Hepatocyte (in vitro differentiated cells): Measurements from ENCODE around the gene ABHD5. TPM values are rescaled to one million over a fixed set of nuclear protein-coding genes. Genes with fewer than 3 reads are reported as not detected.

ENCODE experiments used
- DNase-seq: peaks from one replicate; pipeline ENCODE4 v3.0.0-alpha.2; 2016; ENCODE audit warnings: low spot score
- H2AFZ ChIP-seq: fragments of 200-600 bp; sonication (generic); 2 replicates; pipeline ENCODE4 v1.6.0; 2016; ENCODE audit warnings: antibody characterized with exemption, mild to moderate bottlenecking
- H3K27ac ChIP-seq: fragments of 200-600 bp; sonication (generic); 2 replicates; pipeline ENCODE4 v1.5.1; 2016; ENCODE audit warnings: mild to moderate bottlenecking
- H3K27me3 ChIP-seq: fragments of 200-600 bp; sonication (generic); 2 replicates; pipeline ENCODE4 v1.6.1; 2016
- H3K36me3 ChIP-seq: fragments of 200-600 bp; sonication (generic); replicated peaks from 2 replicates; pipeline ENCODE4 v1.5.1; 2016; ENCODE audit warnings: low read depth; ENCODE audit not compliant: insufficient read depth
- H3K4me1 ChIP-seq: fragments of 200-600 bp; sonication (generic); 2 replicates; pipeline ENCODE4 v1.5.1; 2016; ENCODE audit warnings: mild to moderate bottlenecking, moderate library complexity; ENCODE audit not compliant: insufficient read depth
- H3K4me2 ChIP-seq: fragments of 200-600 bp; sonication (generic); 2 replicates; pipeline ENCODE4 v1.6.0; 2016
- H3K4me3 ChIP-seq: fragments of 200-600 bp; sonication (generic); 2 replicates; pipeline ENCODE4 v1.5.1; 2016; ENCODE audit warnings: mild to moderate bottlenecking
- H3K79me2 ChIP-seq: fragments of 200-600 bp; sonication (generic); 2 replicates; pipeline ENCODE4 v1.6.0; 2017; ENCODE audit warnings: mild to moderate bottlenecking
- H3K9me2 ChIP-seq: fragments of 200-600 bp; sonication (generic); replicated peaks from 2 replicates; pipeline ENCODE4 v1.6.0; 2017; ENCODE audit warnings: mild to moderate bottlenecking; ENCODE audit not compliant: insufficient read depth
- H3K9me3 ChIP-seq: fragments of 200-600 bp; sonication (generic); 2 replicates; pipeline ENCODE4 v1.5.1; 2016; ENCODE audit warnings: low read depth, mild to moderate bottlenecking
- H4K20me1 ChIP-seq: fragments of 200-600 bp; sonication (generic); 2 replicates; pipeline ENCODE4 v1.6.0; 2016; ENCODE audit warnings: mild to moderate bottlenecking; ENCODE audit not compliant: insufficient read depth, poor library complexity, severe bottlenecking
- EZH2 ChIP-seq: fragments of 200-600 bp; sonication (generic); IDR thresholded peaks from 2 replicates; pipeline ENCODE4 v1.6.1; 2016; ENCODE audit warnings: antibody characterized with exemption, mild to moderate bottlenecking, borderline replicate concordance
- EZH2phosphoT487 ChIP-seq: fragments of 200-600 bp; sonication (generic); IDR thresholded peaks from one replicate; pipeline ENCODE4 v1.6.1; 2018; ENCODE audit warnings: antibody characterized with exemption, mild to moderate bottlenecking, low read depth, moderate library complexity; ENCODE audit not compliant: unreplicated experiment, severe bottlenecking
- WGBS: methylation state at CpG from one replicate; pipeline ENCODE4 v1.1.6; 2016; ENCODE audit warnings: low lambda C conversion rate; ENCODE audit errors: missing lambda C conversion rate; 5-methylcytosine and 5-hydroxymethylcytosine counted together
- polyA plus RNA-seq: library from polyadenylated mRNA; unstranded; fragments of >200 nt; fragmentation: Nextera tagmentation; extraction: Ambion mirVana; gene quantifications from 2 replicates; pipeline ENCODE4 v1.2.1, GENCODE V29; 2016
- total RNA-seq: library from RNA; depleted of rRNA; stranded (reverse); fragments of >200 nt; gene quantifications from 2 replicates; pipeline ENCODE4 v1.2.3, GENCODE V29; 2014
- TF ChIP-seq, protein P1 (sequence below): fragments of 200-600 bp; sonication (generic); IDR thresholded peaks from 2 replicates; pipeline ENCODE4 v1.5.1; 2016; ENCODE audit warnings: antibody characterized with exemption, mild to moderate bottlenecking; ENCODE audit not compliant: poor library complexity

The ABHD5 gene
- total and polyA plus RNA-seq, 2 experiments from 2014 or later = 14.3 to 29.9 TPM

DNA sequence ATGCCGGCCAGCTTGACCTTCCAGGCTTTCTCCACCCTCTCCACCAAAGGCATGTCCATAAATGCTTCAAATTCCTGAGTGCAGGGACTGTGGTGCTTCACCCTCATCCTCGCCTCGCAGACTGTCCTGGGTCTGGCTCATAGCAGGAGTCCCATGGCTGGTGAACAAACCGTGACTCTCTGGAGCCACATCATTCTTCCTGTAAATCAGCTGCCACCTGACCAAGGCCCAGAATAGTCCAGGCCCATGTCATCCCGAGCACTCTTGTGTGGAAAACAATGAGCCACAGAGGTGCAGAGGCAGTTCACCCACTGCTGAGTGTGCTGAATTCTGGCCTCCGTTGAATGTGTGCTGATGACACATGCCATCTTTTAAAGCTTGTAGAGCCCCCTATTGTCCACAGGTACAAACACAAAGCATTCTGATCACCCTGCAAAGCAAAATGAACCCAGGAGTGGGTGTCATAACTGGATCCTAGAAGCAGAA is 68.6 kb downstream of the ABHD5 start:
- TF ChIP-seq, protein P1, sequence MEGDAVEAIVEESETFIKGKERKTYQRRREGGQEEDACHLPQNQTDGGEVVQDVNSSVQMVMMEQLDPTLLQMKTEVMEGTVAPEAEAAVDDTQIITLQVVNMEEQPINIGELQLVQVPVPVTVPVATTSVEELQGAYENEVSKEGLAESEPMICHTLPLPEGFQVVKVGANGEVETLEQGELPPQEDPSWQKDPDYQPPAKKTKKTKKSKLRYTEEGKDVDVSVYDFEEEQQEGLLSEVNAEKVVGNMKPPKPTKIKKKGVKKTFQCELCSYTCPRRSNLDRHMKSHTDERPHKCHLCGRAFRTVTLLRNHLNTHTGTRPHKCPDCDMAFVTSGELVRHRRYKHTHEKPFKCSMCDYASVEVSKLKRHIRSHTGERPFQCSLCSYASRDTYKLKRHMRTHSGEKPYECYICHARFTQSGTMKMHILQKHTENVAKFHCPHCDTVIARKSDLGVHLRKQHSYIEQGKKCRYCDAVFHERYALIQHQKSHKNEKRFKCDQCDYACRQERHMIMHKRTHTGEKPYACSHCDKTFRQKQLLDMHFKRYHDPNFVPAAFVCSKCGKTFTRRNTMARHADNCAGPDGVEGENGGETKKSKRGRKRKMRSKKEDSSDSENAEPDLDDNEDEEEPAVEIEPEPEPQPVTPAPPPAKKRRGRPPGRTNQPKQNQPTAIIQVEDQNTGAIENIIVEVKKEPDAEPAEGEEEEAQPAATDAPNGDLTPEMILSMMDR = peak; percentile 28
- TF ChIP-seq EZH2 (no peak), EZH2phosphoT487 (no peak)
- Histone ChIP-seq H3K9me2 (no peaks in the 10 kb centered on the region), H3K4me1 (peaks cover 26% of the 10 kb centered on the region), H3K4me3 (no peak overlapping the region), H3K9me3 (no peaks in the 10 kb centered on the region), H3K79me2 (no peaks in the 10 kb centered on the region), H3K27ac (peak overlapping the region; percentile 81), H2AFZ (no peak overlapping the region), H3K36me3 (no peaks in the 10 kb centered on the region), H3K4me2 (no peak overlapping the region), H3K27me3 (no peaks in the 10 kb centered on the region), H4K20me1 (no peaks in the 10 kb centered on the region)
- WGBS = 38% methylated on average over 6 of the region's 6 CpGs
- no peak for DNase-seq

DNA sequence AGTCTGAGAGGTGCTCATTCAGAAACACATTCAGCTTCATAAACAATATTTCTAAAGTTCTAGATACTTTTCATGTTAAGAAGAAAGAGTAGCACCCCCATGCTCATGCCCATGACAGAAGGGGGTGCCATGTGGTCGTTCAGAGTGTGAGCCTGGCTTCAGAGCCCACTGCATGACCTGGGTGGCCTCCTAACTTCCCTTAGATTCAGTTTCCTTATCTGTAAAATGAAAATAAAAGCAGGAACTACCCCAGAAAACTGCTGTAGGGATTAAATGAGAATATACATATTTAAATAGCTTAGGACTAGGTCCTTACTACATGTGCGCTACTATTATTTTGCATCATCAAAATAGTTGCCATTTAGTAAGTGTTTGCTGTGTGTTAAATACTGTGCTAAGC is 69.2 kb downstream of the ABHD5 start:
- H3K4me2 ChIP-seq = no peak overlapping the region
- H3K36me3 ChIP-seq = no peaks in the 10 kb centered on the region
- no peaks in the 10 kb centered on the region for H3K27me3 ChIP-seq
- no peaks in the 10 kb centered on the region for H3K79me2 ChIP-seq
- no peak overlapping the region for H2AFZ ChIP-seq
- 80% methylated on average over 2 of the region's 2 CpGs for WGBS
- H3K27ac ChIP-seq = peak overlapping the region; percentile 81
- H3K4me3 ChIP-seq = no peak overlapping the region
- H3K9me3 ChIP-seq = no peaks in the 10 kb centered on the region
- TF ChIP-seq EZH2phosphoT487 = no peak
- TF ChIP-seq, protein P1 = no peak
- peaks cover 26% of the 10 kb centered on the region for H3K4me1 ChIP-seq
- no peaks in the 10 kb centered on the region for H3K9me2 ChIP-seq
- no peaks in the 10 kb centered on the region for H4K20me1 ChIP-seq
- DNase-seq = no peak

- Histone ChIP-seq H3K79me2 (no peaks in the 10 kb centered on the region), H3K9me3 (no peaks in the 10 kb centered on the region), H3K27ac (no peak overlapping the region), H3K9me2 (no peaks in the 10 kb centered on the region), H2AFZ (no peak overlapping the region), H3K36me3 (no peaks in the 10 kb centered on the region), H3K27me3 (no peaks in the 10 kb centered on the region), H3K4me1 (peaks cover 26% of the 10 kb centered on the region), H4K20me1 (no peaks in the 10 kb centered on the region), H3K4me3 (no peak overlapping the region), H3K4me2 (no peak overlapping the region)
- DNase-seq = no peak
- TF ChIP-seq EZH2phosphoT487 (no peak), EZH2 (no peak)
- TF ChIP-seq, protein P1 = no peak
- 62% methylated on average over 4 of the region's 4 CpGs for WGBS
Measured at GRCh38 chr3:43760938-43761337, 70.2 kb downstream of the ABHD5 start.

DNA sequence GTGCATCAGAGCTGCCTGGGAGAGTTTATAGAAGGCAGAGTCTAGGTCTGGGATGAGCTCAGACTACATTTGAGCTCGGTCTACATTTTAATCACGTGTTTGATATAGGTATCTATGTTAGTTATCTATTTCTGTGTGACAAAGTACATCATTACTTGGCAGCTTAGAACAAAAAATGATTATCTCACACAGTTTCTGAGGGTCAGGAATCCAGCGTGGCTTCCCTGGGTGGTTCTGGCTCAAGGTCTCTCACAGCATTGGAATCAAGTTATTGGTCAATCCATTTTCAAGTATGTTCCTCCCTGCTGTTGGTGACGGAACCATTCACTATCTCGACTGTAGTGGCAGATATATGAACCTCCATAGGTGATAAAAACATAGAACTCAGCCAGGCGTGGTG is 71.7 kb downstream of the ABHD5 start:
- no peak for DNase-seq
- Histone ChIP-seq H3K27ac (no peak overlapping the region), H3K27me3 (no peaks in the 10 kb centered on the region), H2AFZ (no peak overlapping the region), H3K9me3 (no peaks in the 10 kb centered on the region), H4K20me1 (no peaks in the 10 kb centered on the region), H3K9me2 (no peaks in the 10 kb centered on the region), H3K36me3 (no peaks in the 10 kb centered on the region), H3K4me2 (no peak overlapping the region), H3K4me1 (peaks cover 23% of the 10 kb centered on the region), H3K79me2 (no peaks in the 10 kb centered on the region), H3K4me3 (no peak overlapping the region)
- TF ChIP-seq, protein P1 = no peak
- TF ChIP-seq EZH2 (no peak), EZH2phosphoT487 (no peak)
- WGBS = 88% methylated on average over 6 of the region's 6 CpGs
